Stimulated activated CD8-positive, alpha-beta memory T cell treated with anti-CD3 and anti-CD28 coated beads, Interleukin-4, amount 100 ng/mL, for 48 hours (primary cell): ENCODE data around the gene MYO3A.
A peak's percentile ranks its signal among the peaks of the same experiment; 100 is the strongest.

Source experiments
- DNase-seq: peaks from one replicate; pipeline ENCODE4 v3.0.0-alpha.2; 2020

The MYO3A gene

DNA sequence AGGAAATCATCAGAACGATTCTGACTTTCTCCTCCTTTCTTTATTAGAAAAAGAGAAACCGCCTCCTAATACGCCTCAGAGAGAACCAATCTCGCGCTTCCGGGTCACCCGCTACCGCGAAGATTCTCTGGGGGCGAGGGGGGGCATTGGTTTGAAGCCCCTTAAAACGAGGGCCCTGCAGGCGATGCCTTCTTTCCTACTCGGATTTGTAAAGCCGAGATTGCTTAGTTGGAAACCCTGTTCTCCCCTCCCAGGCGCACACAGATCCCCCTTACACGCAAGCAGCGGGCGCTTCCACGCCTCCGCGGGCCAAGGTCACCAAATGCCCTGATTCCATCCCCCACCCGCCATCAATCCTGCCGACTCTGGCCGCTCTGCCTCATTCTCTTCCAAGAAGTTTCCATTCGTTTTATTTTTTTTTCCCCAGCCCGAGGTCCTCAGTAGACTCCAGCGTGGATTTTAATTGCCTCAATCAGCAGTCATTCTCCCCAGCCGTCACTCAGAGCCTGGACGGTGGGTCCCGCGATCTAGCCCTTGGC is 281.4 kb downstream of the MYO3A start:
- peak; percentile 21 for DNase-seq

DNA sequence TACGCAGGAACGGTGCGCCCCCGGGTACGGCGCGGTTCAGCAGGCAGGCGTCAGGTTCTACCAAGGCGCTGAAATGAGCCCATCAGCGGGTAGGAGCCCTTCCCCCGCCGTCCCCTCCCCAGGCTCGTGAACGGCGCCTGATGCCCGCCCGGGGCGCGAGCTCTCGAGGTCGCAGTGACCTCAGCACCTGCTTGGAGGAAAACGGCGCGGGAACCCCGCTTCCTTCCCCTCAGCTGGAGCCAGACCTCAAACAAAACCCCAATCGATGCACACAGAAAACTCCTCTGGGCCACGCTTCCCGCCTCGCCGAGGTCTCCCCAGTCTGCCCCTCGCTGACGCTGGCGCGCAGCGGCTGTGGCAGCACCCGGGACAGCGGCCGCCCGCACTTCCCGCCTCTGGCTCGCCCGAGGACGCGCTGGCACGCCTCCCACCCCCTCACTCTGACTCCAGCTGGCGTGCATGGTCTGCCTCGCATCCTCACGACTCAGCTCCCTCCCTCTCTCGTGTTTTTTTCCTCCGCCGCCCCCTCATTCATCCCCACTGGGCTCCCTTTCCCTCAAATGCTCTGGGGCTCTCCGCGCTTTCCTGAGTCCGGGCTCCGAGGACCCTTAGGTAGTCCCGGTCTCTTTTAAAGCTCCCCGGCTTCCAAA is 282.0 kb downstream of the MYO3A start:
- DNase-seq = peak; percentile 59

DNA sequence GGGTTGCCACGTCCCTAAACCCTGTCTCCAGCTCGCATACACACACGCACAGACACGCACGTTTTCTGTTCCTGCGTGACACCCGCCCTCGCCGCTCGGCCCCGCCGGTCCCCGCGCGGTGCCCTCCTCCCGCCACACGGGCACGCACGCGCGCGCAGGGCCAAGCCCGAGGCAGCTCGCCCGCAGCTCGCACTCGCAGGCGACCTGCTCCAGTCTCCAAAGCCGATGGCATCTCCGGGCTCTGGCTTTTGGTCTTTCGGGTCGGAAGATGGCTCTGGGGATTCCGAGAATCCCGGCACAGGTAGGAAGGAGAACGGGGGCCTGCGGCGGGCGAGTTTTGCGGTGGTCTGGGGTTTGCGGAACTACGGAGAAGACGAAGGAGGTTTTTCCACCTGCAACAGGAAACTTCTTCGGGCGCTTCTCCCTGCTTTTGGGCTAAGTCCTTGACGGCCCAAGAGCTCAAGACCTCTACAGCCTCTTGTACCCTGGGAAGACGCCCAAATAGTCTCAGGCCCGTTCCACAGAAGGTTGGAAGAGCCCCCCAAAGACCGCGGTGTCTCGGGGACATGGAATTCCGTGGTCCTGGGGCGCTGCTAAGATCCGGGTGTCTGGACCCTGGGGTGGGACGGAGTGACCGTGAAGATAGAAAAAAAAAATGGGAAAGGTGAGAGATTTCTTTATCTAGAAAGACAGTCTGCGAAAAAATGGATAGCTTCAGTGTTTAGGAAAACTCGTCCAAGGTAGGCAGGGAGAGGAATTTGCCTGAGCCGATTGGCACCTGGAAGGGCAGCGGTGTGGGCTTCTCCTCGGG is 282.8 kb downstream of the MYO3A start, which contains the start of gene GAD2:
TSS of gene GAD2 (plus strand) at position 190 of the 811 bp plus-strand sequence. CDS start at position 226, 36 bp downstream.
- DNase-seq = peak; percentile 23

DNA sequence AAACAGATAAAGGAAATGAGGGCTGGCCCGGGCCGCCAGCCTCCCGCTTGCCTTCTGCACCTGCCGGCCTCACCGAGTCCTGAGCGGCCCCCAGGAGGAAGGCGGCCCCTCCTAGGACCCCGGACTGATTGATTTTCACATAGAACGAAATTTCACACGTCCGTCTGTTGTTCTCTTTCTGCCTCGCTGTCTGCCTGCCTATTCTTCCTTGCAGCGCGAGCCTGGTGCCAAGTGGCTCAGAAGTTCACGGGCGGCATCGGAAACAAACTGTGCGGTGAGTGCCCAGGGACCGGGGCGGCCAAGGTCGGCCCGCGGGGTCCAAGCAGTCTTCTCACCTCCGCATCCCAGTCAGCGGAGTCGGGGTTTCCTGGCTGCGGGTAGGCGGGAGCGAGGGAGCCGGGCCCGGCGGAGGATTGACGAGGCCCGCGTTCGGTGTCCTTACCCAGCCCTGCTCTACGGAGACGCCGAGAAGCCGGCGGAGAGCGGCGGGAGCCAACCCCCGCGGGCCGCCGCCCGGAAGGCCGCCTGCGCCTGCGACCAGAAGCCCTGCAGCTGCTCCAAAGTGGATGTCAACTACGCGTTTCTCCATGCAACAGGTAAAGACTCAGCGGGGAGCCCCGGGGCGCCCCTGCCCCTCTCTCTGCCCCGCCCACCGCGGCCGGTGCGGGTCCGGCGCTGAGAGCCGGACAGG is 283.5 kb downstream of the MYO3A start:
- peak; percentile 25 for DNase-seq

DNA sequence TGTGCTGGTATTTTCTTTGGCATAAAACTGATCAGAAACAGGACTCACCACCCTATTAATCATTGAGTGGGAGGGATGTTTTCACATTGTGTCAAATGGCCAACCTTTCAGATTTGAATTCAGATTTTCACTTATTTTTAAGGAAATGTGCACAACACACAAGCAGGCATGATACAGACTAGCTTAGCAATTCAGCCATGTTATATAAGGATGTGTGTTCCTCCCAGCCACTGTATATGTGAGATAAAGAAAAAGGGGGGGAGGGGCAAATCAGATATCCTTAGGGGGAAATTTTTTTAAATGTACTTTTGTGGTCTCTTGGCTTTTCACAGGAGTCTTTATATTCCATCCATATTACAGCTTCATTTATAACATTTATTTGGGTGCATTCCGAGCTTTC is 285.6 kb downstream of the MYO3A start:
- no peak for DNase-seq

DNA sequence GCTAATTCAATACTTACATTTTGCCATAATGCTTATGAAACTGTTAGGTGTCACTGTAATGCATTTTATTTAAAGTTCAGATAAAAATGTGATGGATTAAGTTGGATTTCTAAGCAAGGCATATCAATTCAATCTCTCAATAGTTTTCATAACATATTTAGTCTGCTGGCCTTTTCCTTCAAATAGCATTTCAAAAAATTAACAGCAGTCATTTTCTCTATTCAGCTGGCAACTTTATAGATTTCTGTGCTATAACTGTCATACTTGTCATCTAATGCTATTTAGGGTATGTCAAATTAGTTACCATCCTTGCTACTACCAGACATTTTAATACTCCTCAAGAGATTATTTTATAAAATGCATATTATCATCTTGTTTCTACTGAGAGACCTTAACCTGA is 286.9 kb downstream of the MYO3A start:
- DNase-seq = no peak

DNA sequence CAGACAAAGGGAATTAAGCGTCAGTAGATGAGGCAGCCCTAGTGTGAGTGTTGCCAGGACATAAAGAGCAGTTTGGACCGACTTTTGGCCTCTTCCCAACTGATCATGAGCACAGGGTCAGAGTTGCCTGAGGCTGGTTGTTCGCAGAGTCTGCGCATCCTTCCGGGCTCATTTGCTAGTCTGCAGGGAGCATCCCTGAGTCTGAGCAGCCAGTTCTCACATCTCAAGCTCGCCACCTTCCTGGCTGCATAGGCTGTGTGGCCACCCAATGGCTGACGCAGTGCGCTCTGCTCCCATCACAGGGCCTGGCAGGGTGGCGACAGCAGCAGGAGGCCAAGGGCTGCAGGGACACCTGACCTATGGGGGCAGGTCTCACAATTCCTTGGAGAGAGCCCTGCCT is 287.5 kb downstream of the MYO3A start:
- DNase-seq = no peak

DNA sequence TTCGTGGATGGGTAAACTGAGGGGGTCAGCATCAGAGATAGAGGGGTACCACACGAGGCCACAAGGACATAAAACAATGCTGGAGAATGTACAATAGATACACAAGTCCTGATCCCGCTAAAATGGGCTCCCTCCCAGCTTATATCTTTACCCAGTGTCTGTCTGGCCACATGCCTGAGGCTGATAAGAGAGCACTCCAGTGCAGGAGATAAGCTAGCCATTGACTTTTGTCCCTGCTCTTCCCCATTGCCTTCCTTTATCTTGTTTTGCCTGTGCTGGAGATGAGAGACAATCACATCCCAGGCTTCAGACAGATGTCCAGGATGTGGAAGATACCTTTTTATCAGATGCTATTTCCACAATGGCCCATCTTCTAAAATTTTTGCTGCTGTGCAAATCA is 288.5 kb downstream of the MYO3A start:
- DNase-seq = no peak

DNA sequence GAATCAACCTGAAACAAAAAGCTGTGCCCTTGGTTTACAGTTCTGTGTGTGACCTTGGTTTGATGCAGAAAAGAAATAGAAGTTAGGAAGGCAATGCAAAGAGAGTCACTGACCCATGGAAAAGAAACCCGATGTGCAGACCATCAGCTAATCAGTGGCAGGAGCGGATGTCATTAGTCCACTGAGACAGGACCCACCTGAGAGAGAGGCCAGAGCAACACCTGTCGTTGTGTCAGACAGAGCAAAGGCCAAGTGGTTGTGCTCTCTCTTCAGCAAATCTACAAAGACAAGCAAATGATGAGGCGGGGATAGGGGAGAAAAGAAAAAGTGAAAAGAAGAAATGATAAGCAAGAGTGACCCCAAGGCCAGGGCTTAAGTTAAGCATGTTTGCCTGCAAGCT is 291.3 kb downstream of the MYO3A start:
- no peak for DNase-seq

DNA sequence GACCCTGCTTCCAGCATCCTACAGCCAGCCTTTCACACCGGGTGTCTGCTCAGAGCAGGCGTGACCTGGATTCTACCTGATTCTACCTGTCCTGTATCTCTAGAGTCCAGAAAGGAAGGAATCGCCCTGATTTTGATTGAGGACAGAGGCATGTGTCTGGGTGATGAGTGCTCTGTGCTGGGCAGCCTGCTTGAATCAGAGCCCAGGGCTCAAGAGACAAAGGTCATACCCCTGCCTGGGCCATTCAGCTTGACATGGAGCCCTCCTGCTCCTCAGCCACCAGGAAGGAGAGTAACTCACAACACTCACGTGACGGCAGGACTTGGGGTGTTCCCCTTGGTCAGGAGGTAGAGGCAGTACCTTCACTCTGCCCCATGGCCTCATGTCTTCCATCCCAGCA is 293.8 kb downstream of the MYO3A start:
- DNase-seq = no peak

DNA sequence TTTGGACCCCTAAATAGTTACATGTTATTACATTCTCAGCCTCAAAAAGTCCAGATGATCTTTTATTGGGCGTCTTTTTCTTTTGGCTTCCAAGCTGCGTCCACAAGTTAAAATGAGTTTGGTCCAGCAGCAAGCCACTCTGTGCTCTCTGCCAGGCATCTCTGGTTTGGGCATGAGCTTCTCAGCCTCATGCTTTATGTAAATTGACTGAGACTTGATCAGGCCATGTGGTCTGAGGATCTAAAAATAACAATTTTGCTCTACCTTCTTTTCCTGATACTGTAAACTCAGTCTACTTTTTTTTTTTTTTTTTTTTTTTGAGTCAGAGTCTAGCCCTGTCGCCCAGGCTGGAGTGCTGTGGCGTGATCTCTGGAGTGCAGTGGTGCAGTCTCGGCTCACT is 298.1 kb downstream of the MYO3A start:
- DNase-seq = no peak

DNA sequence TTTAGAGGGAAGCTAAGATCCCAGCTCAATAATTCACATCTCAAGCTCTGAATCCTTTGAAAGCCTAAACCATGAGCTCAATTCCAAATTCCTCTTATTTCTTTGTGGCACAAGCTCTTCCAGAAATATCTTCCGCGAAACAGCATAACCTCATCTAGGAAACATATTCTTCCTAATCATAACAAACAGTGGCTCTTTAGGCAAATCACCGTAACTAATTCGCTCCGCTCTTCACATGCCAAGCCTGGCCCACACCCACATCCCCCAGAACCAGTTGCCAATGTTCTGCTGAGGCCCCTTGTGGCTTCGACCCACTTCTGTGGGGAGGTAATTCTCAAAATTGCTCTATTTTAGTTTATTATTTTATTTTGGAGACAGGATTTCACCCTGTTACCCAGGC is 301.7 kb downstream of the MYO3A start:
- DNase-seq = no peak

DNA sequence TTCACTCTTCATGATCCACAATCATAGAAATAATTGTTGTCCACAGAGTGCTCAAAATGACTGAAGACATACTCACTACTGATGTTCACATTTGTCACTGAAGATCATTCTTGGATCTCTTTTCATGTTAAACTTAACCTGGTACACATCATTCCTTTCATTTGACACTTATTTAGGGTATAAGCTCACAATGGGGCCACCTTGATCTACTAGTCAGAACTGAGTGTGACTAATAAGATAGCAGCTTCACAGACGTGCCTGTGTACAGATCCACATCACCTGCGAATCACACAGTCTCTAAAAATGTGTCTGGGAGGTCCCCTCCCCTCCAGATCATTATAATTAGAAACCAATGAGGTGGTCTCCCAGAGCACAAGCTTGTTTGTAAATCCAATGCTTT is 304.3 kb downstream of the MYO3A start:
- DNase-seq = no peak

DNA sequence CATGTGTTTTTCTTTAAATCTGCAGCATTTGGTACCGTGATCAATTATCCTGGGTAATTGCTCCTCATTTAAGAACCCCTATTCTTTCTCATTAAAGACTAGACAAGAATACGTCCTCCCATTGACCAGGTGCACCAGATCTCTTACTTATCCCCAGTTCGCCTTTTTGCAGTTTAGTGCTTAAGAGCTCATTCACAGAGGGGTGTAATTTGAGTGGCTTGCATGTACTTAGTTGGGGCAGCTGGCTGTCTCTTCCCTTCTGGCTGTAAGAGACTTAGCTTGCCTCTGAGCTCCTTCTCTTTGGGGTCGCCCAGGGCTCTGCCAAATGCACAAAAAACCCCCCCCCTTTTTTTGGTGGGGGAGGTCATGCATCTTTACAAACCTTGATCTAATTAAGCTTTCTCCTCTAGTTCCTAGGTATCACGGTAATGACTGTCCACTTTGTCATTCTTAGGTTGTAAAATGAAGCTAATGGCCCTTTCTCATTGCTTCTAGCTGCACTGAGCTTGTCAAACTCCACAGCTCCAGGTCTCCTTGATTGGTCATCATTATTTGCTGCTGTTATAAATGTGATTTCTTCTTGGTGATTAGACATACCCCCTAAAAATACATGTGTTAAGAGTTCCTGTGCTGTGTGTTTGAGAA is 308.8 kb downstream of the MYO3A start:
- DNase-seq = no peak

DNA sequence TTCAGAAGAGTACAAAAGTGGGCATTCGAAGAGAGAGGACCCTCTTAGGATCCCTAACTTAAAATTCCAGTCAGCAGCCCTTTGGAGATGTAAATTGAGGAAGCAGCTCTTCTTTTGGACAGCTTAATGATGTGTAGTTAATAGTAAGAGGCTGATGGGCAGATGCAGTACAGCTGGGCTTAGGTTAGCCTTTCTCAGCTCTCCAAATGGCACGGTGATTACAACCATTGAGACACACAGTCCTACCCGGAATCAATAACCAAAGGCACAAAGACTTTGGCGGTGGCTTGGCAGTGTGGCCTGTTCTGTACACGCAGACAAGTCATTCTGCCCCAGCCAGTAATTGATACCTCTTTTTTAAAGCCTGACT is 309.3 kb downstream of the MYO3A start:
- DNase-seq = no peak

DNA sequence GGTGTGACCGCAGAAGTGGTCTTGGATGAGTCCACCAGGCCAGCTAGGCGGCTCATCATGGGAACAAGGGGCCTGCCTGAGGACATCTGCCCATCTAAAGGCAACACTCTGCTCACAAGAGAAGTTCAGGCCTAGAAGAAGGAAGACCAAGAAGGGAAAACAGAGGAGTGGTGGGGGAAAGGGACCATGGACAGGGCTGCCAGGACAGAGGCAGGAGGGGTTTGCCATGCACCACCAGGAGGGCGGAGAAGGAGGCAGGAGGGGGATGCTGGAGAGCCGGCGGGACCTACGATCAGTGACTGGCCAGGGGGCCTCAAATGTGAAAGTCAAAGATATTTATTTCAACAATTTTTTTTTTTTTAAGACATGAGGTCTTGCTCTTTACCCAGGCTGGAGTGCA is 315.7 kb downstream of the MYO3A start:
- DNase-seq = no peak

DNA sequence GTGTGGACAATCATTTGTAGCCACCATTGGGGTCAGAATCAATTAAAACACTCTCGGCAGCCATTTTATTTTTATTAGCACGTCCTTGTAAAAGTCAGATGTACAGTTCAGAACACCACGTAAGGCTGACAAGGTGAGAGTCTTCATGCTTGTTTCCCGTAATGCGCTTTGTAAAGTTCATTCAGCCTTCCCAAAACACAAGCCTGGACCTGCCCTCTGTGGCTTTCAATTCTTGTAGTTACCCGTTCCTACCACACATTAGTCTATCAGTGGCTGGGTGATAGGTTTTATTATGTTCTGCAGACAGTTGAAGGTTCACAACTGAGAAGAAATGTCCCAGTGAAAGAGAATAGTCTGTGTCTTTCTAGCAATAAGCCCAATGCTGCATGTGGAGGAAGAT is 317.9 kb downstream of the MYO3A start:
- DNase-seq = no peak

DNA sequence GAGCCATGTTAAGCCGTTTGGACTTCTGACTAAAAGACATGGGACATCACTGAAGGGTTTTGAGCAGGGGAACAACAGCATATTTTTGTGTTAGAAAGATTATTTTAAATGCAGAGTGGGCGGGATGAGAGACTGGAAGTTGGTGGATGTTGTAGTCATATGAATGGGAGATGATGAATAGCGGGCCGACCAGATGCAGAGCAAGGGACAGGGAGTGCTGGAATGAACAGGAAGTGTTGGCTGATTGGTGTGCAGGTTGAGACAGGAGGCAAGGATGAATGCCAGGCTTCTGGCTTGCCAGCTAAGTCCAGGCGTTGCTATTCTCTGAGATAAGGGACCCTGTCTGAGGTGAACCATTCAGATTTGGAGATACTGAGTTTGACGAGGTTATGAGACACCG is 320.6 kb downstream of the MYO3A start:
- no peak for DNase-seq

DNA sequence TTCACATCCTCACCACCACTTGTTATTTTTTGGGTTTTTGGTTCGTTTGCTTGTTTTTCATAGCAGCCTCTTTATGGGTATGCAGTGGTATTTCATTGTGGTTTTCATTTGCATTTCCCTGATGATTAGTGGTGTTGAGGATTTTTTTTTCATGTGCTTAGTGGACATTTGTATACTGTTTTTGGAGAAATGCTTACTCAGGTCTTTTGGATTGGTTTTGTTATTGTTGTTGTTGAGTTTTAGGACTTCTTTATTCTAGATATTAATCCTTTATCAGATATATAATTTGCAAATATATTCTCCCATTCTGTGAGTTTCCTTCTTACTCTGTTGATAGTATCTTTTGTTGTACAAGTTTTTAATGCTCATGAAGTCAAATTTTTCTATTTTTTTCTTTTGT is 325.3 kb downstream of the MYO3A start:
- no peak for DNase-seq
